IMR-90 (cell line): ENCODE data around the gene MEIS2. TPM values are rescaled to one million over a fixed set of nuclear protein-coding genes. Genes with fewer than 3 reads are reported as not detected.

Experiments
- ATAC-seq: fragments of 200-7000 bp; cut with Tn5 transposase; 2 replicates; pipeline ENCODE4 v1.9.1; 2020; ENCODE audit warnings: low read depth, mild to moderate bottlenecking, moderate library complexity
- BruUV-seq: library from RNA; stranded (reverse); fragments of 400-500 nt; replicated peaks from 2 replicates; lab custom pipeline; 2021; lab: Mats Ljungman, UMichigan
- CTCF ChIA-PET: fragments of 300-600 bp; formaldehyde crosslinking; extraction: SDS; loops from one replicate; lab custom pipeline; 2021; ENCODE audit warnings: antibody characterized with exemption; lab: Yijun Ruan, JAX
- POLR2A ChIA-PET: fragments of 300-600 bp; sonication (Branson Sonifier 250); formaldehyde crosslinking; loops from one replicate; lab custom pipeline; 2022; ENCODE audit warnings: antibody characterized with exemption; ENCODE audit not compliant: unreplicated experiment; lab: Charles Lee
- DNase-seq: peaks from one replicate; pipeline ENCODE4 v3.0.0; 2013
- H2AFZ ChIP-seq: replicated peaks from 2 replicates; pipeline ENCODE3; 2013; ENCODE audit warnings: low read length, mild to moderate bottlenecking; ENCODE audit not compliant: poor library complexity
- H2AK5ac ChIP-seq: 2 replicates; pipeline ENCODE4 v1.6.1; 2013; ENCODE audit warnings: low read depth, low read length, inconsistent platforms
- H2AK9ac ChIP-seq: replicated peaks from 2 replicates; pipeline ENCODE3; 2013; ENCODE audit warnings: mild to moderate bottlenecking, low read depth, low read length, moderate library complexity; ENCODE audit not compliant: poor library complexity
- H2BK120ac ChIP-seq: 2 replicates; pipeline ENCODE4 v1.6.1; 2013; ENCODE audit warnings: low read depth, low read length, inconsistent platforms
- H2BK15ac ChIP-seq: 3 replicates; pipeline ENCODE4 v1.6.1; 2013; ENCODE audit warnings: low read depth, low read length, inconsistent platforms
- H2BK20ac ChIP-seq: 2 replicates; pipeline ENCODE4 v1.6.1; 2013; ENCODE audit warnings: low read depth, mild to moderate bottlenecking, inconsistent platforms, low read length, moderate library complexity
- H2BK5ac ChIP-seq: 2 replicates; pipeline ENCODE4 v1.6.1; 2013; ENCODE audit warnings: mild to moderate bottlenecking, low read depth, low read length, inconsistent platforms; ENCODE audit not compliant: poor library complexity, severe bottlenecking
- H3K14ac ChIP-seq: replicated peaks from 2 replicates; pipeline ENCODE4 v1.6.1; 2013; ENCODE audit warnings: low read depth, low read length, inconsistent platforms
- H3K18ac ChIP-seq: 2 replicates; pipeline ENCODE4 v1.6.1; 2013; ENCODE audit warnings: low read depth, low read length, control low read depth
- H3K23ac ChIP-seq: 2 replicates; pipeline ENCODE4 v1.6.1; 2013; ENCODE audit warnings: low read depth, low read length, inconsistent platforms
- H3K27ac ChIP-seq: 2 replicates; pipeline ENCODE4 v1.5.1; 2013; ENCODE audit warnings: mild to moderate bottlenecking, control low read depth, low read length; ENCODE audit not compliant: insufficient read depth
- H3K27me3 ChIP-seq: 2 replicates; pipeline ENCODE4 v1.6.1; 2013; ENCODE audit warnings: low read length; ENCODE audit not compliant: control insufficient read depth, insufficient read depth
- H3K36me3 ChIP-seq: 2 replicates; pipeline ENCODE4 v1.6.1; 2013; ENCODE audit warnings: low read length, mixed read lengths; ENCODE audit not compliant: control insufficient read depth, insufficient read depth
- H3K4ac ChIP-seq: 2 replicates; pipeline ENCODE4 v1.6.1; 2013; ENCODE audit warnings: low read depth, low read length, inconsistent platforms
- H3K4me1 ChIP-seq: 2 replicates; pipeline ENCODE4 v1.6.1; 2013; ENCODE audit warnings: low read length, mixed read lengths; ENCODE audit not compliant: control insufficient read depth, insufficient read depth
- H3K4me2 ChIP-seq: 2 replicates; pipeline ENCODE4 v1.6.1; 2013; ENCODE audit warnings: low read depth, mild to moderate bottlenecking, control low read depth, low read length, moderate library complexity
- H3K4me3 ChIP-seq: 2 replicates; pipeline ENCODE4 v1.5.1; 2013; ENCODE audit warnings: low read depth, mild to moderate bottlenecking, control low read depth, low read length, moderate library complexity; ENCODE audit not compliant: insufficient read depth
- H3K56ac ChIP-seq: 2 replicates; pipeline ENCODE4 v1.6.1; 2013; ENCODE audit warnings: low read length, inconsistent platforms; ENCODE audit not compliant: insufficient read depth; ENCODE audit errors: extremely low read depth
- H3K79me1 ChIP-seq, 2 experiments: 2 replicates each; pipeline ENCODE4 v1.6.1; 2013; ENCODE audit warnings: low read length in 2 of 2, inconsistent platforms in 1 of 2, low read depth in 1 of 2
- H3K9ac ChIP-seq: 2 replicates; pipeline ENCODE4 v1.6.1; 2013; ENCODE audit warnings: low read depth, low read length, control low read depth
- H3K9me1 ChIP-seq: 2 replicates; pipeline ENCODE4 v1.6.1; 2013; ENCODE audit warnings: low read length, inconsistent platforms; ENCODE audit not compliant: insufficient read depth
- H3K9me3 ChIP-seq: 2 replicates; pipeline ENCODE4 v1.6.1; 2013; ENCODE audit warnings: low read length; ENCODE audit not compliant: control insufficient read depth, insufficient read depth
- H4K20me1 ChIP-seq: 2 replicates; pipeline ENCODE4 v1.6.1; 2013; ENCODE audit warnings: low read length, inconsistent platforms; ENCODE audit not compliant: insufficient read depth
- H4K5ac ChIP-seq: 2 replicates; pipeline ENCODE4 v1.6.1; 2013; ENCODE audit warnings: mild to moderate bottlenecking, low read depth, low read length, control low read depth
- H4K8ac ChIP-seq, 2 experiments: 2 replicates each; pipeline ENCODE4 v1.6.1; 2013; ENCODE audit warnings: low read depth in 2 of 2, low read length in 2 of 2, control low read depth in 1 of 2, inconsistent platforms in 1 of 2
- H4K91ac ChIP-seq: 2 replicates; pipeline ENCODE4 v1.6.1; 2013; ENCODE audit warnings: low read depth, low read length, inconsistent platforms; ENCODE audit not compliant: insufficient read depth
- CEBPB ChIP-seq: IDR thresholded peaks from 2 replicates; pipeline ENCODE4 v1.6.1; 2012; ENCODE audit warnings: low read depth, low read length, improper control_type of control experiment
- RAD21 ChIP-seq: IDR thresholded peaks from 2 replicates; pipeline ENCODE4 v1.6.1; 2012; ENCODE audit warnings: low read length, improper control_type of control experiment
- WGBS, 2 experiments: methylation state at CpG; one replicate each; pipeline versions ENCODE4 v1.1.5 to v1.1.7; 2013; ENCODE audit warnings: missing lambda C conversion rate in 2 of 2; ENCODE audit not compliant: insufficient read length in 1 of 2; ENCODE audit errors: extremely low coverage in 2 of 2; 5-methylcytosine and 5-hydroxymethylcytosine counted together
- dilution Hi-C: fragments of 300-500 bp; cut with HindIII; formaldehyde crosslinking; loops from one replicate; pipeline ENCODE4 v1.14.3; 2018; ENCODE audit warnings: low sequenced_read_pairs; ENCODE audit not compliant: unreplicated experiment
- in situ Hi-C: fragments of 300-500 bp; cut with MboI; formaldehyde crosslinking; loops from 3 replicates; pipeline ENCODE4 v1.14.3; 2019; ENCODE audit warnings: low sequenced_read_pairs, inconsistent platforms, mixed read lengths
- intact Hi-C: fragments of 100-400 bp; cut with micrococcal nuclease; formaldehyde crosslinking; loops from 2 replicates; pipeline ENCODE4 v1.10.0; 2022
- polyA plus RNA-seq, 3 experiments: library from polyadenylated mRNA; depleted of rRNA; stranded (reverse); fragments of >200 nt; gene quantifications; 2 replicates each; pipeline ENCODE4 v1.2.3, GENCODE V29; 2012; ENCODE audit warnings: low replicate concordance in 1 of 3
- total RNA-seq: library from RNA; depleted of rRNA; stranded (reverse); fragments of >200 nt; gene quantifications from 2 replicates; pipeline ENCODE4 v1.2.3, GENCODE V29; 2012

Gene MEIS2
- total and polyA plus RNA-seq, 2 of the 4 experiments (the other 2 are of a cell fraction), result 70.1 to 71.3 TPM

- no peak overlapping the region for H2BK15ac ChIP-seq
Measured at GRCh38 chr15:37093480-37094332, 6.6 kb downstream of the MEIS2 start.

More at GRCh38 chr15:37093480-37094332, 6.6 kb downstream of the MEIS2 start:
- H3K4me3 ChIP-seq, result no peak overlapping the region
- H4K20me1 ChIP-seq, result peaks cover 22% of the 10 kb centered on the region; the same call in 1 of the 2 replicates
- H2AK5ac ChIP-seq, result no peak overlapping the region; the same call in 1 of the 2 replicates
- H3K56ac ChIP-seq, result no peak overlapping the region
- no peaks in the 10 kb centered on the region for H3K9me3 ChIP-seq
- H2AK9ac ChIP-seq, result no peak overlapping the region
- in situ Hi-C loops (no loop called here), dilution Hi-C loops (no loop called here), intact Hi-C loops (loop anchor here (10.0 kb wide), 1 partner anchor 1549 kb away; the partner anchor contains the start of gene DPH6)
- no peak overlapping the region for H2BK120ac ChIP-seq
- H3K9ac ChIP-seq, result no peak overlapping the region
- no TSS peak for BruUV-seq
- H3K4me1 ChIP-seq, result peaks cover 10% of the 10 kb centered on the region
- peaks cover 23 to 64% of the 10 kb centered on the region in 2 experiments for H3K79me1 ChIP-seq
- H3K14ac ChIP-seq, result peak overlapping the region; percentile 11; the same call in 1 of the 2 replicates
- H3K18ac ChIP-seq, result no peak overlapping the region
- no peak overlapping the region for H3K27ac ChIP-seq
- H3K36me3 ChIP-seq, result peaks cover 32% of the 10 kb centered on the region
- ChIA-PET CTCF (interaction anchor here (0.5 to 0.6 kb wide), 2 partner anchors 35 to 1362 kb away, joined by 3 to 7 read pairs; no protein-coding TSS in a partner anchor), POLR2A (no interaction called here)
- H3K9me1 ChIP-seq, result no peaks in the 10 kb centered on the region
- peak overlapping the region; percentile 82; the same call in 1 of the 2 replicates for H3K23ac ChIP-seq
- no peak overlapping the region for H4K5ac ChIP-seq
- H3K4ac ChIP-seq, result no peak overlapping the region
- H2BK5ac ChIP-seq, result no peak overlapping the region
- H4K8ac ChIP-seq, result no peak overlapping the region
- ATAC-seq (peak; percentile 33), DNase-seq (peak; percentile 69)
- H3K27me3 ChIP-seq, result no peaks in the 10 kb centered on the region
- no peak overlapping the region for H2BK20ac ChIP-seq
- TF ChIP-seq RAD21, result no peak
- peak; percentile 36; the same call in 1 of the 2 replicates for TF ChIP-seq CEBPB
- 70% methylated on average over 2 of the region's 11 CpGs; no CpG with 5 or more reads in 1 of the 2 experiments for WGBS, 2 experiments
- H4K91ac ChIP-seq, result no peak overlapping the region
- no peak overlapping the region for H3K4me2 ChIP-seq
- H2AFZ ChIP-seq, result no peak overlapping the region
